ENCODE results near the gene RBM20. TPM values are rescaled to one million over a fixed set of nuclear protein-coding genes. Genes with fewer than 3 reads are reported as not detected.
A peak's percentile ranks its signal among the peaks of the same experiment; 100 is the strongest.

The RBM20 gene
- total and polyA plus RNA-seq, 7 experiments from 2014 or later: 0.16 to 1.7 (median 0.37) TPM; not detected in 1

DNA sequence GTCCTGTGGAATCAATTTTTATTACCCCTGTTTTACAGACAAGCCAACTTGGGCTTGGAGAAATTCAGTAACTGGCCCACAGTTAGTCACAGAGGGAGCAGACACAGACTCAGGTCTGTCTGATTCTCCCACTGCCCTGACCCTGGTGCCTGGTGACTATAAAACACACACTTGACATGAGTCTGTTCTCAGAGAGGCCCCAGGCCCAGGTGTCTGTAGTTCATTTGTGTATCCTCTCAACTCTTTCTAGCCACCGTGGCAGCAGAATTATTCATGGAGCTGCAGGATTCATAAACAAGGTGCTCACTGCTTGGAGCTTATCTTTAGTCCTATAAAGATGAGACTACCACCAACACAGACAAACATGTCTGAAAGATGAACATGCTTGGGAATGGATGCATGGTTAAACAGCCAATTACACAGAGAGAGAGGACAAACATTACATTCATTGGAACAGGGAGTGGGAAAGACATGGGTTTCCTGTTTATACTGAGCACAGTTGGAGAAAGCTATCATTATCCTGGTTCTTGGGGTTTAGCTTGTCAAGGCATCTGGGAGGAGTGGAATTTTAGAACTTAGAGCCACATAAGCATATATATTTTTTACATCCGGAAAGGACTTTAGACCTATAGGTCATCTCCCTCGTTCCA is 148.5 kb downstream of the RBM20 start:
- no peaks in the 10 kb centered on the region for H3K27me3 ChIP-seq (ENCODE audit: control insufficient read depth in 2 of 2, insufficient read depth in 2 of 2, low read length in 2 of 2)
- H3K36me3 ChIP-seq (ENCODE audit: control insufficient read depth in 2 of 3, insufficient read depth in 3 of 3, low read length in 3 of 3): no peaks in the 10 kb centered on the region
- H3K27ac ChIP-seq (ENCODE audit: low read depth, low read length): no peak overlapping the region
- H3K4me1 Mint-ChIP-seq: peaks cover 0 to 9% (median 0%) of the 10 kb centered on the region in 7 donors
- no peak overlapping the region for H3K4me3 Mint-ChIP-seq
- no peaks in the 10 kb centered on the region for H3K9me3 ChIP-seq (ENCODE audit: control insufficient read depth in 2 of 3, low read length in 3 of 3)
- H3K9me3 Mint-ChIP-seq: no peaks in the 10 kb centered on the region
- no peaks in the 10 kb centered on the region for H3K4me1 ChIP-seq (ENCODE audit: control insufficient read depth in 2 of 2, insufficient read depth in 2 of 2, low read length in 2 of 2)
- DNase-seq: no peak
- POLR2A ChIA-PET: interaction anchor here (0.9 to 2.1 kb wide), 2 partner anchors 10 kb away, joined by 3 to 8 read pairs; no protein-coding TSS in a partner anchor
- H3K27me3 Mint-ChIP-seq: no peaks in the 10 kb centered on the region
- CTCF ChIA-PET: interaction anchor here (3.4 kb wide), 1 partner anchor 11 kb away, joined by 11 read pairs; no protein-coding TSS in a partner anchor
- intact Hi-C loops (cut with micrococcal nuclease): no loop called here
- no peak overlapping the region for H3K4me3 ChIP-seq (ENCODE audit: low read length)
- ATAC-seq: no peak
- H3K36me3 Mint-ChIP-seq: no peaks in the 10 kb centered on the region
- peak overlapping the region in 2 of 9 donors; percentile 17 to 76 for H3K27ac Mint-ChIP-seq

DNA sequence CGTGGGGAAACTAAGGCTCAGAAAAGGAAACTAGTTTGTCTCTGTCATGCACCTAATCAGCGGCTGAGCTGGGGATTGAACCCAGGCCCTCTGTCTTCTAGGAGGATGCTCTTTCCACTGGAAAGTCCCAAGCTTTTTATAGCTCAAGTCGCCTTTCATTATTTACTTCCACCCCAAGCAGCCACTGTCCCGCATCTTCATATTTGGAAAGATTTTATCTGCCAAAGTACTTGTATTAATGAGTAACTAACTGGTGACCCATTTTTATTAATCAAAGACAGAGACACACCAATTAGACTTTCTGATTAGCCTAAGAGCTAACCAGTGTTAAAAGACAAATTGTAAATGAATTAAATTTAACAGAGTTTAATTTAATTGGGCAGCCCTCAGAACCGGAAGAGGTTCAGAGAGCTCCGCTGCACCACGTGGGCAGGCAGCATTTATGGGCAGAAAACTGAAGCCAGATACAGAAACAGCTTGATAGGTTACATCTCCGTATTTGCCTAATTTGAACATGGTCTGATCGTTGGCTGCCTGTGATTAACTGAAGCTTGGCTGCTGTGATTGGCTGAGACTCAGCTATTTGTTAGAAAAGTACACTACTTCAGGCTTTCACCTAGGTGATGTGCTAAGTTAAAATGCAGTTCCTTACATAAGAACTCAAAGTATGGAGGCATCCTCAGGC is 149.1 kb downstream of the RBM20 start:
- H3K27me3 Mint-ChIP-seq: no peaks in the 10 kb centered on the region

DNA sequence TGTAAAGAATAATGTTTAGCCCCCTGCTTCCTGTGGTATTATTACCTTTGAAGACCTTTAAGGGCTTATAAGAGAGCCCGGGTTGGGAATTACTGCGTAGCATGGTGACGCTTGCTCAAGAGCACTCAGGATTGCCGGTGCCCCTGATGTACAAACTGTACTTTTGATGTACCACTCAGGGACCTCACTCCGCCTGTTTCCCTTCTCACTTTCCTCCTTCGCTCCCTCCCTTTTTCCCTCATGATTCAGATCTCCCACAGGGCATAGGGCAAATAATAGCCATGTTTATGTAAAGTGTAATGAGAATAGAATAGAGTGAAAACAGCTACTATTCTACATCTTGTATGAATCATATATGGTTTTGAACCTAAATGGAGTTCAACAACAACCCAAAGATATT is 149.8 kb downstream of the RBM20 start:
- DNase-seq (no peak), ATAC-seq (no peak)
- Histone ChIP-seq H3K36me3 (ENCODE audit: control insufficient read depth in 2 of 3, insufficient read depth in 3 of 3, low read length in 3 of 3) (no peaks in the 10 kb centered on the region), H3K27ac (ENCODE audit: low read depth, low read length) (no peak overlapping the region), H3K4me3 (ENCODE audit: low read length) (no peak overlapping the region), H3K4me1 (ENCODE audit: control insufficient read depth in 2 of 2, insufficient read depth in 2 of 2, low read length in 2 of 2) (no peaks in the 10 kb centered on the region), H3K9me3 (ENCODE audit: control insufficient read depth in 2 of 3, low read length in 3 of 3) (no peaks in the 10 kb centered on the region), H3K27me3 (ENCODE audit: control insufficient read depth in 2 of 2, insufficient read depth in 2 of 2, low read length in 2 of 2) (no peaks in the 10 kb centered on the region)
- ChIA-PET CTCF (interaction anchor here (1.2 to 3.4 kb wide), 2 partner anchors 8 to 10 kb away, joined by 3 to 11 read pairs; no protein-coding TSS in a partner anchor), POLR2A (interaction anchor here (0.8 to 2.1 kb wide), 2 partner anchors 9 to 114 kb away, joined by 3 to 8 read pairs; no protein-coding TSS in a partner anchor)
- intact Hi-C loops (cut with micrococcal nuclease): no loop called here
- Mint-ChIP-seq H3K27me3 (no peaks in the 10 kb centered on the region), H3K9me3 (no peaks in the 10 kb centered on the region), H3K4me1 (peaks cover 0 to 15% (median 0%) of the 10 kb centered on the region in 7 donors), H3K27ac (peak overlapping the region in 1 of 9 donors; percentile 9), H3K4me3 (no peak overlapping the region), H3K36me3 (no peaks in the 10 kb centered on the region)

More for the DNA sequence above, 149.1 kb downstream of the RBM20 start:
- ATAC-seq (no peak), DNase-seq (no peak)
- Histone ChIP-seq H3K9me3 (ENCODE audit: control insufficient read depth in 2 of 3, low read length in 3 of 3) (no peaks in the 10 kb centered on the region), H3K27ac (ENCODE audit: low read depth, low read length) (no peak overlapping the region), H3K27me3 (ENCODE audit: control insufficient read depth in 2 of 2, insufficient read depth in 2 of 2, low read length in 2 of 2) (no peaks in the 10 kb centered on the region), H3K36me3 (ENCODE audit: control insufficient read depth in 2 of 3, insufficient read depth in 3 of 3, low read length in 3 of 3) (no peaks in the 10 kb centered on the region), H3K4me3 (ENCODE audit: low read length) (no peak overlapping the region), H3K4me1 (ENCODE audit: control insufficient read depth in 2 of 2, insufficient read depth in 2 of 2, low read length in 2 of 2) (no peaks in the 10 kb centered on the region)
- Mint-ChIP-seq H3K36me3 (no peaks in the 10 kb centered on the region), H3K9me3 (no peaks in the 10 kb centered on the region), H3K27ac (no peak overlapping the region), H3K4me1 (peaks cover 0 to 10% (median 0%) of the 10 kb centered on the region in 7 donors), H3K4me3 (no peak overlapping the region)
- intact Hi-C loops (cut with micrococcal nuclease): no loop called here
- ChIA-PET POLR2A (interaction anchor here (0.9 to 2.1 kb wide), 2 partner anchors 9 to 10 kb away, joined by 3 to 8 read pairs; no protein-coding TSS in a partner anchor), CTCF (interaction anchor here (1.2 to 3.4 kb wide), 2 partner anchors 7 to 11 kb away, joined by 3 to 11 read pairs; no protein-coding TSS in a partner anchor)

DNA sequence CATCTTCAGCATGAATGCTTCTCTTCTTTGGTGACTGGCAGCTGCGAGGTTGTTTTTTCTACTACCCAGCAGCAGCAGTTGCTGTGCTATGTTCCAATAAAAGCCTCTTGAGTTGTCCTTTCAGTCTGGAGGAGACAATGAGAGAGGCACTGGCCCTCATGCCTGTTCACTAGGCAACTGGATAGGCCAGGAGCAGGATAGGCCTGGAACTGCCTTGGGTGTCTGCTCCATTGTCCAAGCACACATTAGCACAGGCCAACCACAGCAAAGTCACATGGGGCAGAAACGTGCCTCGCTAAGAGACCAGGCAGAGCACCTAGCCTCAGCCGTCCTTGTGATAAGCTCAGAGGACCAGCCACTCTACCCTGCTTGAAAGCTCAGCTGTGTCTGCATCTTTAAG is 150.7 kb downstream of the RBM20 start:
- H3K4me1 ChIP-seq (ENCODE audit: control insufficient read depth in 2 of 2, insufficient read depth in 2 of 2, low read length in 2 of 2): no peaks in the 10 kb centered on the region
- H3K27ac Mint-ChIP-seq: no peak overlapping the region
- ATAC-seq: no peak
- H3K9me3 ChIP-seq (ENCODE audit: control insufficient read depth in 2 of 3, low read length in 3 of 3): no peaks in the 10 kb centered on the region
- H3K27me3 Mint-ChIP-seq: no peaks in the 10 kb centered on the region
- H3K4me3 ChIP-seq (ENCODE audit: low read length): no peak overlapping the region
- H3K36me3 Mint-ChIP-seq: no peaks in the 10 kb centered on the region
- DNase-seq: no peak
- intact Hi-C loops (cut with micrococcal nuclease): no loop called here
- H3K4me3 Mint-ChIP-seq: no peak overlapping the region
- no peaks in the 10 kb centered on the region for H3K36me3 ChIP-seq (ENCODE audit: control insufficient read depth in 2 of 3, insufficient read depth in 3 of 3, low read length in 3 of 3)
- H3K4me1 Mint-ChIP-seq: peaks cover 0 to 21% (median 0%) of the 10 kb centered on the region in 7 donors
- H3K27me3 ChIP-seq (ENCODE audit: control insufficient read depth in 2 of 2, insufficient read depth in 2 of 2, low read length in 2 of 2): no peaks in the 10 kb centered on the region
- CTCF ChIA-PET: interaction anchor here (1.2 to 3.4 kb wide), 2 partner anchors 9 kb away, joined by 3 to 11 read pairs; no protein-coding TSS in a partner anchor
- H3K27ac ChIP-seq (ENCODE audit: low read depth, low read length): no peak overlapping the region
- no peaks in the 10 kb centered on the region for H3K9me3 Mint-ChIP-seq
- POLR2A ChIA-PET: interaction anchor here (0.8 to 2.1 kb wide), 2 partner anchors 8 to 115 kb away, joined by 3 to 8 read pairs; no protein-coding TSS in a partner anchor

DNA sequence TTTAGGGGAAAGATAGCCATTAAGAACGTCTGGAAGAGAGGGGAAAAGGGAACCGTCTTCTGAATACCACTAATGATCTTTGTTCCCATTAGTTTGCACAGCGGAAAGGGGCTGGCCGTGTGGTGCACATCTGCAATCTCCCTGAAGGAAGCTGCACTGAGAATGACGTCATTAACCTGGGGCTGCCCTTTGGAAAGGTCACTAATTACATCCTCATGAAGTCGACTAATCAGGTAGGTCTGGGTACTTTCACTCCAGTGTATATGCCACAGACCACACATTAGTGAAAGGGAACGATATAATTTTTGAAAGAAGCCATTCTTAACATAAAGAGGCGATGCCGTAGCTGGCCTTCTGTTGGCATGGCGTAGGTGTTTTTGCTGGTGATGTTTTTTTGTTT is 153.3 kb downstream of the RBM20 start:
- no peak overlapping the region for H3K4me3 Mint-ChIP-seq

DNA sequence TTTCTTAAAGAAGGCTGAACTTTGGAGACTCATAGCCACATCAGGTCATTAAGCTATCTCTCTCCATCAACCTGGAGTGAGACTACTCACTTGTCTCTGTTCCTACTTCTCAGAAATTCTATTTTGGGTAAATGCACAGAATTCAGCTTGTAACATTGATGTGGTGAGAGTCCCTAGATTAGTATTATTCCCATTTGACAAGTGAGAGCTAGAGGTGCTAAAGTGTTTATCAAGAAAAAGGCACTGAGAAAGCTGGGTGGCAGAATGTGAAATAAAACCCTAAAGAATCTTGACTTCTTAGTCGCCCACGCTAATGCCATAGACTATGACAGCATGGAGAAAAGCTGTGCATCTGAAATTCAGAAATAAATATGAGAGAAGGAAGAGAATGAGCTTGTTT is 154.2 kb downstream of the RBM20 start:
- no peaks in the 10 kb centered on the region for H3K27me3 ChIP-seq (ENCODE audit: control insufficient read depth in 2 of 2, insufficient read depth in 2 of 2, low read length in 2 of 2)
- no peaks in the 10 kb centered on the region for H3K27me3 Mint-ChIP-seq
- H3K4me1 ChIP-seq (ENCODE audit: control insufficient read depth in 2 of 2, insufficient read depth in 2 of 2, low read length in 2 of 2): peaks cover 9 to 13% of the 10 kb centered on the region in 2 donors
- peaks cover 10 to 35% (median 18%) of the 10 kb centered on the region in 7 donors for H3K4me1 Mint-ChIP-seq
- ChIA-PET POLR2A (interaction anchor here (1.3 to 1.5 kb wide), 3 partner anchors 12 to 37 kb away, joined by 3 to 4 read pairs (median 3); no protein-coding TSS in a partner anchor), CTCF (interaction anchor here (0.7 kb wide), 1 partner anchor 198 kb away, joined by 3 read pairs; no protein-coding TSS in a partner anchor)
- ATAC-seq (no peak), DNase-seq (no peak)
- intact Hi-C loops (cut with micrococcal nuclease): no loop called here
- no peak overlapping the region for H3K27ac Mint-ChIP-seq
- H3K27ac ChIP-seq (ENCODE audit: low read depth, low read length): no peak overlapping the region
- H3K9me3 Mint-ChIP-seq: peaks cover 0 to 4% (median 0%) of the 10 kb centered on the region in 11 donors
- H3K36me3 ChIP-seq (ENCODE audit: control insufficient read depth in 2 of 3, insufficient read depth in 3 of 3, low read length in 3 of 3): no peaks in the 10 kb centered on the region
- H3K4me3 Mint-ChIP-seq: no peak overlapping the region
- H3K36me3 Mint-ChIP-seq: peaks cover 0 to 5% (median 0%) of the 10 kb centered on the region in 5 donors
- no peaks in the 10 kb centered on the region for H3K9me3 ChIP-seq (ENCODE audit: control insufficient read depth in 2 of 3, low read length in 3 of 3)
- no peak overlapping the region for H3K4me3 ChIP-seq (ENCODE audit: low read length)

More for the DNA sequence above, 153.3 kb downstream of the RBM20 start:
- ChIA-PET POLR2A (interaction anchor here (1.3 to 1.5 kb wide), 3 partner anchors 11 to 69 kb away, joined by 3 to 4 read pairs (median 3); no protein-coding TSS in a partner anchor), CTCF (no interaction called here)
- H3K4me1 ChIP-seq (ENCODE audit: control insufficient read depth in 2 of 2, insufficient read depth in 2 of 2, low read length in 2 of 2): peaks cover 3% of the 10 kb centered on the region in 2 donors
- H3K27ac ChIP-seq (ENCODE audit: low read depth, low read length): no peak overlapping the region
- no peak for ATAC-seq
- H3K36me3 Mint-ChIP-seq: peaks cover 0 to 5% (median 0%) of the 10 kb centered on the region in 5 donors
- H3K9me3 Mint-ChIP-seq: peaks cover 0 to 4% (median 0%) of the 10 kb centered on the region in 11 donors
- H3K36me3 ChIP-seq (ENCODE audit: control insufficient read depth in 2 of 3, insufficient read depth in 3 of 3, low read length in 3 of 3): no peaks in the 10 kb centered on the region
- H3K27me3 Mint-ChIP-seq: no peaks in the 10 kb centered on the region
- DNase-seq: no peak
- intact Hi-C loops (cut with micrococcal nuclease): no loop called here
- H3K27ac Mint-ChIP-seq: no peak overlapping the region
- no peaks in the 10 kb centered on the region for H3K9me3 ChIP-seq (ENCODE audit: control insufficient read depth in 2 of 3, low read length in 3 of 3)
- H3K4me1 Mint-ChIP-seq: peaks cover 6 to 28% (median 9%) of the 10 kb centered on the region in 7 donors
- H3K4me3 ChIP-seq (ENCODE audit: low read length): no peak overlapping the region
- no peaks in the 10 kb centered on the region for H3K27me3 ChIP-seq (ENCODE audit: control insufficient read depth in 2 of 2, insufficient read depth in 2 of 2, low read length in 2 of 2)
